NCI-H1092 (cell line): ENCODE data around the gene TRIO.

Source experiments
- DNase-seq: peaks from one replicate; lab custom pipeline; 2025; lab: John Stamatoyannopoulos, UW

Gene TRIO

DNA sequence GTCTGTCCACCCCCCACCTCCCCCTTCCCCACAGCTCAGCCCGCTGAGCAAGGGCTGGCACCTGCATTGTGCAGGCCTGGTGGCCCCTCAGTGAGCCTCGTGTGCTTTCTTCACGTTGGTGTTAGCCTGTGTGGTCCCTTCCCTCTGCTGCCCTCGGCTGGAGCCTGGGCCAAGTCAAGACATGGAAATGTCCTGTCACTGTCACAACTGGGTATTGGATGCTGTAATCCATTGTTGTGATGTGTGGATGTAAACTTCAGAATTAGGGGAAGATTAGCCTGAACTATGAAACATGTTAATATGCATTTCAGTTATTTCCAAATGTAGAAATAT lies 103.9 kb downstream of the TRIO start:
- DNase-seq = no peak

DNA sequence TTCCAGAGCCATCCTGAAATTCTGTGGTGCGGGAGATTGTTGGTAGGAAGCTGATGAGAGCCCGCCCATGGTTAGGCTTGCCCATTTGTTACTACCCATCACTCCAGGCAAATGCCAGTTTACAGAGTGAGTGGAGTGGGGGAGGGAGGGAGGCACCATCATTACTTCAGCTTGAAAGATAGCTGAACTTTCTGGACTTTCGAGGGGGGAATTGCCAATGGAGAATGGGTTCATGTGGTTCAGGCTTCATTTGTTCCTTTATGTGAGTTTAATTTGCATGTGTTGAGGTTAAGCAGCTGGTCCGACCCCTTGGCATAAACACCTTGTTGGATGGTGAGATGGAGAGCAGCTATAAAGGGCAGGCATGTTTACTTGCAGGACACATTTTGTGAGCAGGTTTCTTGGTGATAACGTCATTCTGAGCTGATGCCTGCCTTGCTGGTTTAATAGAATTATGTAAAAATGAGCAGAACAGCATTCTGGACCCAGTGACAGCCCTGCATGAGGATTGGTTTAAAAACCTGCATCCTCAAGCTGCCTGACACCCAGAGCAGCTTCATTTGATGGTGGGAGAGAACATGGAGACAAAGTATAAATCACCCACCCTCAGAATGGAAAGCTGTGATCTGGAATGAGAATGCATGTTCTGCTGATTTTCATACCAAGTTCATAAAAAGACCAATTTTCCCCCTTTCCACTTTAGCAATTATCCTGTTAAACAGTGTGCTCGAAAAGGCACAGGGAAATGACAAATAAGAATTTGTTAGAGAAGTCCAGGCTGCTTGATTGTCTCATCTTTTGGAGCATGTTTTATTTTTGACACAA lies 106.3 kb downstream of the TRIO start:
- no peak for DNase-seq

DNA sequence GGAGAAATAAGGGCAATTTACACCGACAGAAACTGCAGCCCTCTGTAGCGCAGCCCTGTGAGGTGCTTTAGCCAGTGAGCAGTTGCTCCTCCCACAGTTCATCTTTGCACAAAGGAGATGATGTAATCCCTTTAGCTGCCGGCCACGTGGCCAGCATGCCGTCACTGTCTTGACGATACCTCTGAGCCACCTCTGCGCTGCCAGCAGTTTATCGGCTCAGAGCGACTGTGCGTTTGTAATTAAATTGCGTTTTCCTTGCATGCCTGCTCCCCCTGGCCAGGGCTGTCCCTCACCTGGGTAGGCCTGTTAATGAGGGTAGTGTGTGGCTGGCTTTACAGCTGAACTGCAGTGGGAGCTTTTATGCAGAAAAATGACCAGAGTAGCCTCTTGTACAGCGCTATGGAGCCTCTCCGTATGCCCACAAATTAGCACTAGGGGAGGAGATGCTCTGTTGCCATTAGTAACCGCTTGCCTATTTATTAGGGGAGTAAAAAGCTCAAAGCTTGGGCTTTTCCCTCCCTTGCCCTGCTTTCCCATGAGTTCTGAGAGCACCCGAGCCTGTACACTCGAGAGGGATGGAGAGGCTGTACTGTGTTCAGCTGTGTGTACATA lies 107.0 kb downstream of the TRIO start:
- peak; percentile 69 for DNase-seq

DNA sequence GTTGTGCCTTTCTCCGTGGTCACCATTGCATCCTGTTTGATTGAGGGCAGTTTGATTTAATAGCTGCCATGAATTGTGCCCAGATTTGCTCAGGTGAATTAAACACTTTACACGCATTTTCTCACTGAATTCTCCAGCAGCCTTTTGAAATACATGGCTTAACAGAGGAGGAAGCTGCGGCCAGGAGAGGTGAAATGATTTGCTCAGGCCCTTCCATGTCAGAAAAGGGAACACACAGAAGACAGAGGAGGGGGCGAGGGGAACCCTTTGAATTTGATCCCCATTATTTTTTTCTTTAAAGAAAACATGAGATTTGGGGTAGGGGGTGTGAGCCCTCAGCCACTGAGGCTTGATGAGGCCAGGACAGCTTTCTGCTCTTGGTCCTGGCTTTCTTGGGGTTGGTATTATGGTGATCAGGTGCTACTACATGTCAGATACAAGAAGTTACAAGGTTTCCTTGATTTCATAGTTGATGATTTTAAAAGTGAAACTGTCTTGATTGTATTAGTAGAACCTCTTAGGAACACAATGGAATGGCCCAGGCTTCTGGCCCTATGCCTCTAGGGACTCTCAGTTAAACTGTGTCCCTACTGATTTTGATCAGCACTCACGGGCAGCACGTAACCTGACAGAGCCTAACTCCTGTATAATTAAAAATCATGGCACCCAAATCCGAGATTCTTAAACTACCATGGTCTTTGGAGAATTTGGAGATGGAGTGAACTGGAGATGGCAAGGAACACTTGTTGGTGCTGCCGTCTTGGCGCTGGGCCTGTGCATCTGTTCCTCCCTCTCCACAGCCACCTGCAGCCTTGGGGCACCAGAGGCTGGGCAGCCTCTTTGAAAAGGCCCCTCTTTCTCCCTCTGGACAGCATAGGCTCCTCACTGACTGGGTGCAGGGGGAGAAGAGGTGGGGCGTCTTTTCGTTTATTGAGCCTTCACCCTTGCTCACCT lies 107.9 kb downstream of the TRIO start:
- no peak for DNase-seq

DNA sequence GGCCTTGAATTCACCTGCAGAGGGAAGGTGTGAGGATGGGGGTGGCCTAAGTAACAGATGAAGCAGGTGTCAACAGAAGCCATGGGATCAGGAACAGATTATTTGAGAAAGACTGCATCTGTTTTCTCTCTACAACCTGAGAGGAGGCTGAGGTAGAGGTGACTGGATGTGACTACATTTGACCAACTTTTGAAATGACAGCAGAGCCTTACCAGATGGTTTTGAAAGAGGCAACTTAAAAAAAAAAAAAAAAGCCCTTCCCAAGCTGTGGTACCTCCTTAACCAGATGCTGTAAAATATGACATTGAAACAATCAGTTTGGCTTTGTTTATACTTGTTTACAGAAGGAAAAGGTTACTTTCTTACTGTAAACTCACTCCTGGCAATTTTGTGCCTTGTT lies 108.6 kb downstream of the TRIO start:
- no peak for DNase-seq

DNA sequence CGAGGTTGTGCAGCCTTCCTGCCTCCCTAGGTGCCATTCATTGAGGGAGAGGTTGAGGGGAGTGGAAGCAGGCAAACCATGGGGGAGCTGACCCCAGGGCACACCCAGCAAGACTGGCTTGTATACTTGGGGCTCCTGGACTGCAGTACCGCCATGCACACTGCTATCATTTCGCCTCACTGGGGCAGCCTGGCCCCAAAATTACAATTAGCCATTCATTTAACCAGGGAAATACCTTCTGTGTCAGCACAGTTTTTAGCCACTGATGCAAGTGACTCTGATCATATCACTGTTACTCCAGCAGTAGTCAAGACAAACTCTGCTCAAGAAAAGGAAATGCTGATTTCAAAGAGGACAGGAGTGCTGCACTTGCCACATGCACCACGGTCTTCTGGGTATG lies 109.7 kb downstream of the TRIO start:
- no peak for DNase-seq

DNA sequence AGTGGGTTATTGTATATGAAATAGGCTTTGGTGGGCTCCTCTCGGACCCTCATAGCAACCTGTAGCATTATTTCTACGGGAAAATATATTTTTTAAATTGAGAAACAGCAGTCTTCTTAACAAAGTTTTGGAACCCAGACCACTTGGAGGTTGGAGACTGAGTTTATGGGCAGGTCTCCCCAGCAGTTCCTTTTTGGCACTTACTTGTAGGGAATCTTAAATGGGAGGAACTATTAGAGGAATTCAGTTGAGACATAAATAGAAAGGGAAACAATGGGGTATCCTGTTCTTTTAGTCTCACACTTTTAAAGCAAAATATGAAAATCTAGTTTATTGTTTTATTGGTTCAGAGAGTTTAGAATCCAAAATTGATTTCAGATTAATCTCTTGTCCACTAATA lies 111.5 kb downstream of the TRIO start:
- no peak for DNase-seq

DNA sequence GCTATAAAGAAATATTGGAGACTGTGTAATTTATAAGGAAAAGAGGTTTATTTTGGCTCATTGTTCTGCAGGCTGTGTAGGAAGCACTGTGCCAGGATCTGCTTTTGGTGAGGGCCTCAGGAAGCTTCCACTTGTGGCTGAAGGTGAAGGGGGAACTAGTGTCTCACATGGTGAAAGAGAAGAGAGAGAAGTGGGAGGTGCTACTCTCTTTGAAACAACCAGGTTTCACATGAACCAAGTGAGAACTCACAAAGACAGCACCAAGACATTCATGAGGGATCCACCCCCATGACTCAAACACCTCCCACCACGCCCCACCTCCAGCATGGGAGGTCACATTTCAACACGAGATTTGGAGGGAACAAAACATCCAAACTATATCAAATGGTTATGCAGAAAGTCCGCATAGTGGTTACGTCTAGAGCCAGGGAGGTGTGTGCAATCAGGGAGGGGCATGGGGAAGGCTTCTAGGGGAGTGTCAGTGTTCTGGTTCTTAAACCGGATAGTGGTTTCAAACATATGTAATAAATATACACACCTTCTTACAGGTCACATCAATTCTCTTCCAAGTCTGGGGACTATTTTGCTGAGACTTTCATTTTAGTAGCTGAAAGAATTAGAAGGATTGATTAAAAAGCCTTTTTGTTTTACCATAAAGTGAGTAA lies 113.0 kb downstream of the TRIO start:
- DNase-seq = no peak

DNA sequence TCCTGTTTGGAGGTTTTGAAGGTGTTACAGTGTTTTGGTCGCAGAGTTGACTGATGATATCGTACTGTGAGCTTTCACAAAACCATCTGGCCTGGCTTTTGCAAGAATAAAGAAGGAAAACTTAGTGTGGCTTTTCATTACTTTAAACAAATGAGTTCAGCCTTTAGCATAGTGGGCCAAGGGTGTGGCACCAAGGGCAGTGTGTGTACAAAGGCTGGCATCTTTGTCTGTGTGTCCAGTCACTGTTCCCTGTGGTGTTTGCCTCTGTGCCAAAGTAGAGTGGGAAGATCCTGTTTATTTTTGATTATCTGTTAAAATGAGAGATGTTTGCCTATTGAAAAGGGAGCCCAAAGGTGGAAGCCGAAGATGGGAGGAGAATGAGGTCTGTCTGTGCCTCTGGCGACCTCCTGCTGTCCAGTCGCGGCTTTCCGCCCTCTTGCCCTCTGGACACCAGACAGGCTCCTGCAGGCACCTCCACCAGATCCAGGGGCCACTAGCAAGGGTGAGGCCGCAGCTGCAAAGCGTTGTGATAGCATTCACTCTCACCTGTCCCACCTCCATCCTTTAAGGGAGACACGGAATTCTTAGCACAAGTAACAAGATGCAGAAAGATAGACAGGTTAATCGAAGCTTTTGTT lies 113.7 kb downstream of the TRIO start:
- no peak for DNase-seq

DNA sequence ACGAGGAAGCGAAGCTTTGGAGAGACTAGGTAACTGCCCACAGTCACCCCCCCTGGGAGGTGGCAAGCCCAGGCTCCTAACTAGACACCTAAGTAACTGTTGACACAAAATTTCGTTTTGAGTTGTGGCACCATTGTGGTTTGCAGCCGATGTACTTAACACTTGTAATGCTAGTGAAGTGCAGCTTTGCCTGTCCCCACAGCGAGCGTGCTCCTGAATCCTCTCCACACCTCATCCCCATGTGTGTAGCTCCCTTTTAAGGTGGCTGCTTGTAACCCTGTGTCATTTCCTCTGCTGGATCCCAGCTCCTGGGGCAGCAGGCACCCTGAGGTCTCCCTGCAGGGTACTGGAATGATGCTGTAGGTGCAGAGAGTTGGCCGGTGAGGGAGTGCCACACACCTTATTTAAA lies 114.9 kb downstream of the TRIO start:
- no peak for DNase-seq

DNA sequence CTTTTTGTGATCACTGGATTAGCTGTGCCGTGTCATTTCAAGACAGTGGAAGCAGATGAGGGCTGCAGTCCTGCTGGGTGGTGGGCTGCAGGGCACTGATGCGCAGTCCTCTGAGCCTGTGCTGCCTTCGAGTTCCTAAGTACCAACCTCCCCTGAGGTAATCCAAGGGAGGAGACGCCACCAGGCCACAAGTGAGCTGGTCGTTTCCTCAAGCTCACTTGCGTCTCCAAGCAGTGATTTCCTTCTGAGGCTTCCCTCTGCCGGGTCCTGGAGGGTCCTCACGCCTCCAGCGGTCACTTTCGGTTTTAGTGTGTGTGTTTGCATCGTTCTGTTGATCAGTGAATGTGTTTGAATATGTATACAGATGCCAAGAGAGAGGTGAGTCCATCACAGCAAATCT lies 115.7 kb downstream of the TRIO start:
- no peak for DNase-seq

DNA sequence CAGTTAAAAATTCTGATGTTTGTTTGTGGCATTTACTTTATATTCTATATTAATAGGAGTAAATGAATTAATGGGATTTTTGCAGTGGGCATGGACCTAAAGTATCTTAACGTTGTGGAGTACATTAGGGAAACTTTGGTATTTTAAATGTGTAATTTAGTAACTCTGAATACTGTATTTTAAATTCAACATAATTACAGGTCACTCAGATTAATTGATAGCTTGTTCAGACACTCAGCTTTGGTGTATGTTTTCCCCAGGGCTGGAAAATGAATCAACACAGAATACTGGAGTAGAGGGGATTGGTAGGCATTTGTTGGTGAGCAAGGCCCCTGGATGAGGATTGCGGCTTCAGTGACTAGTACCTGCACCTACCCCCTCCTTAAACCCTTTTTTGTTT lies 117.5 kb downstream of the TRIO start:
- no peak for DNase-seq

DNA sequence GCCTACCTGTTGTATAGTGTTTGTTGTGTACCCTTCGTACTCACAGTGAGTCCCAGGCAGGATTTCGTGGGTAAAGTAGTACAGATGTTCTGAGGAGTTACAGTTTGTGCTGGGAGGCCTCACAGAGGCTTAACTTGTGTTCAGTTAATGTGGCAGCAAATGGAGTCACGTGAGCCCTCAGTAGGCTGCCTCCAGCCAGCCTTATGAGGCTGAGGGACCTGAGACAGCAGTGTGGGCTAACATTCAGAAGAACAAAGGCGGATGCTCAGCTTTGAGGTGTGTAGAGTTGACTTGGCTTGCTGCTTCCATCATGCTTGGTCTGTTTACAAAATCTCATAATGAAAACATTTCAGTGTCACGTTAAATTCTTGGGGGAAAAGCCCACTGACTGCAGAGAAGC lies 118.1 kb downstream of the TRIO start:
- DNase-seq = no peak

DNA sequence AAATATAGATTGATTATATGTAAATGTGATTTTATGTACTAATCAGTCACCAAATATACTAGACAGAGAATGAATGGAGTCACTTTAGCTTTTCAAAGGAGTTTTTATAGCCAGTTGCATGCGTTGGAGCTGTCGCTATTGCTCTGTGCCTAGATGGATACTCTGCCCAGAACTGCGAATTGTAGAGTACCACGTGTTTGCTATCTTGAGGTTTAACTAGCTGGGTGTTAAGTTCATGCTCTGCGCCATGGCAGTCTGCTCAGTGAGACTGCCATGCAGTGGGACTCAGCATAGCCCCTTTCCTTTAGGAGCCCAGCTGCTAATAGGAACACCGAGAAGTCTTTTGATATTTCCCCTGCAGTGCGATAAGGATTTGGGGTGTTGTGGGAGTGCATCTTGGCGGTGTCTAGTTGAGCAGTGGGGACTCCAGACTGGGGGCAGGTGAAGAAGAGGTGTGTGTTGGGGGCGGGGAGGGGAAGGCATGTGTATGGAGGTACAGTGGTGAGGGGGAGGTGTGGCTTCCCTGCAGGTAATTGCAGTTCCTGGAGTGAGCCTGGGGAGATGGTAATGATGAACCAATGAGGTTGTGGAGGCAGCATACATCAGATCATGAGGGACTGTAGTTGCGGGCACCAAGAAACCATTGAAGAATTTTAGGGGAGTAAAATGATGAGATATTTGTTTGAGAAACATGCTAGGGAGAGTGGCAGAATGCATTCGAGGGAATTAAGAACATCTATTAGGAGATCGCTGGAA lies 118.9 kb downstream of the TRIO start:
- no peak for DNase-seq

DNA sequence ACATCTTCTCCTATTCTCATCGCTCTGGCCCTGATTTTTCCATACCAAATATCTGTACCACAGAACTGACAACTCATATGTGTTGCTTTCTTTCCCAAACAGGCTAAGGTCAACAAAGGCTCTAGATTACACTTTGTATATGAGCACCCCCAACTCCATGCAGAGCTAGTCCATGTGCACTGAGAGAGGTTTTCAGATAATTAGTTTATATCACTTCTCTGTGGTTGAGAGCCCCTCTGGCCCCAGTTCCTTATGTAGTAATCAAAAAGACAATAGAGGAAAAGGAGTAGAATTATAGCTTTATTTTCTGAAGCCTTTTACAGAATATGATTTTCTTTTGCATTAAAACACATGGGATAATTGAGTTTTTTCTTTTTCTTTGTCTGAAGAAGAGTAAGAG lies 120.0 kb downstream of the TRIO start:
- no peak for DNase-seq

DNA sequence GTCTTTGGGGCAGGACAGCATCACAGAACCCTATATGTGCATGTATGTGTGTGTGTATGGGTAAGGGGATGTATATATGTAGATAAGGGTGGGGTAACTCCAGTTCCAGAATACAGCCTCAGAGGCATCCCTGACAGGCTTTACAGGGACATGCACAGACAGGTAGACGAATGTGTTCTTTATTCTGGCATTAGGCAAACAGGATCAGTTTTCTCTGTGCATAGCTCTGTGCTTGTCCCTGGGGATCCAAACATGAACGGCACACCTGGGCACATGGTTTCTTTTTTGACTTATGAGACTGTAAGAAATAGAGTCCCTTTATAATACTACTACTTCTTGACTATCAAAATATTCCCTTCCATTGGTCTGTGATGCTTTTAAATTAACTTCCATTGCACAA lies 120.6 kb downstream of the TRIO start:
- no peak for DNase-seq

DNA sequence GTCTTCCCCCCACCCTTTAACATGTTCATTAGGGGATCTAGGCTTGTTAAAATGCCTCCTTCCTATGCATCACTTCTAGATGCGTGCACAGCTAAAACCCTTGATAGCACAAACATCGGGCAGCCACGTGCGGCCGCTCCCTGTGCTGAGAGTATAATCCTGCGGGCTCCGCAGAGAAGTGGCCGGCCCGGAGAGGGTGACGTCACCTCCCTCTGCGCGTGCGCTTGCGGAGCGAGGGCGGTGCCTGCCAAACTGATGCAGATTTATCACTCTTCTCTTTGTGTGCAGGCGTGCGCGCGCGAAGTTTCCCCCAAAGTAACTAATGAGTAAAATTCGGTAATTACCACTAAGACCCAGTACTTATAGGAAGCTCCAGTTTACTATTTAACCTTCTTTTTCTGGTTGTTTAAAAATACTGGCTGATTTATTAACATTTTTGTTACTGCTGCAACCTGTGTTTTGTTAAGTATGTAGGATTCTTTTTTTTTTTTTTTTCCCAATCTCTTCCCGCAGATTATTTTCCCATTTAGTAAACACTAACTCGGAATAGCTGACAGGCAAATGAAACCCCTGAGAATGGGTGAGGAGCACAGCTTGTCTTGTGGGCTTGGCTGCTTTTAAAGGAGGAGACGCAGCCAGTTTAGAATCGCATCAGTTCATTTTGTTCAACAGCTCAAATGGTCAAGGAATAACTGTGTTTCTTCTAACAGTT lies 121.6 kb downstream of the TRIO start:
- DNase-seq = peak; percentile 94

DNA sequence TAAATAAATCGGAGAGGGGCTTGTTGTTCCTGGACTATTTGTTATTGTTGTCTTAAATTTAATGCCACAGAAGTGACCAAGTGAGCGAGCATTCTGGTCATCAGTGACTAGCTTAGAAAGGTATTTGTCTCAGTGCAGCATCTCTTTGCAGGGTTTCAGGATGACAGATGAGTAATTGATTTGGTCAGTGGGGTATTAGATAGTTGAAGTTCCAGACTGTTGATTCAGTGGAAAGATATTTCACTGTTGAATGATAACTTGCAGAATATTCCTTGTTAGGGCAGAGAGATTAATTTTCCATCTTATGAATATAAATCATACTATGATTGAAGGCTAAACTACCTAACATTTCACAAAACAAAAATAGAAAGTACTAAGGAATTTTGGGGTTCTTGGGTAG lies 122.4 kb downstream of the TRIO start:
- no peak for DNase-seq

DNA sequence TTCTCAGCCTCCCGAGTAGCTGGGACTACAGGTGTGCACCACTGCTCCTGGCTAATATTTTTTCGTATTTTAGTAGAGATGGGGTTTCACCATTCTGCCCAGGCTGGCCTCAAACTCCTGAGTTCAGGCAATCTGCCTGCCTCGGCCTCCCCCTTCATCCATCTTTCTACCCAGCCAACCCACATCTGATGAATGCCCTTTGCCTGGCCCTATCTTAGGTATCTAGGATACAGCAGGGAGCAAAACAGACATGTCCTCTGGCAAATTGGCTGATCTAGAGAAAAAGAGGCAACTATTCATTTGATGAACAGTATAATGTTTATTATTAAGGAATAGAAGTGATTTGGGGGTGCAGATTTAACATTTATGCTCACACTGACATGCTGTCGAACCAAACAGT lies 123.0 kb downstream of the TRIO start:
- DNase-seq = no peak

DNA sequence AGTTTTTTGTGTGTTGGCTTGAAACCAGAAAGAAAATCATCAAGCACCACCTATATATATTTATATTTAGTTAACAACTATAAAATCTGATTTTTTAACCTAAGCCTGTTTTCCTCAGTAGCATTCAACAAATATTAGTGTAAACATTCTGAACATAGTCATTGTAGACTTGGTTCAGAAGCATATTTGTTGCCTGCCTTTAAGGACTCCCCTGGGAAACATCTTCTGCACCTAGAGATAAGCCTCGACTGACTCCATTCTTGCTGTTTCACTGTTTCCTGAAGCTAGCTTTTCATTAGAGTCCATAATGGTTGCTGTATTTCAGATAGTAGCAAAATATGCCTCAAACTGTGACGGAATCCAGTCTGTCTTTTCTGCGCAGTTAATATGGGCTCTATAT lies 123.5 kb downstream of the TRIO start:
- DNase-seq = no peak
